HCT116 (cell line): ENCODE measurements around the gene HARS1. TPM values are rescaled to one million over a fixed set of nuclear protein-coding genes. Genes with fewer than 3 reads are reported as not detected.

ENCODE experiments used
- microRNA-seq: library from miRNA; unstranded; fragments of <30 nt; microRNA quantifications from one replicate; pipeline ENCODE4, GENCODE V29; 2016; ENCODE audit warnings: borderline number of aligned reads
- total RNA-seq: library from RNA; stranded (reverse); gene quantifications from one replicate; pipeline ENCODE4 v1.2.1, GENCODE V29; 2021; ENCODE audit not compliant: unreplicated experiment

HARS1 gene
- total RNA-seq, 1 experiment from 2014 or later = 91.1 TPM

Small RNAs within 50 kb of the gene (microRNA-seq; reads per million reads assigned to microRNA genes)
- gene MIR3655 = not detected

Other genes with a start within 250 kb of the HARS1 start
- gene EIF4EBP3, start 143.7 kb downstream of the HARS1 start, total RNA-seq = 6.0 TPM
- 41.7 TPM for gene SRA1, start 133.9 kb downstream of the HARS1 start, total RNA-seq
- 28.4 TPM for gene APBB3, start 126.8 kb downstream of the HARS1 start, total RNA-seq
- 37.5 TPM for gene SLC35A4, start 126.5 kb downstream of the HARS1 start, total RNA-seq
- gene CD14, start 58.2 kb downstream of the HARS1 start, total RNA-seq = 0.42 TPM
- 28.0 TPM for gene TMCO6, start 51.9 kb downstream of the HARS1 start, total RNA-seq
- 68.3 TPM for gene NDUFA2, start 43.7 kb downstream of the HARS1 start, total RNA-seq
- gene IK, start 43.5 kb downstream of the HARS1 start, total RNA-seq = 96.6 TPM
- gene WDR55, start 26.5 kb downstream of the HARS1 start, total RNA-seq = 37.2 TPM
- gene DND1, start 17.8 kb downstream of the HARS1 start, total RNA-seq = 2.3 TPM
- gene HARS2, start 85 bp upstream of the HARS1 start, total RNA-seq = 38.8 TPM
- gene ZMAT2, start 9.1 kb upstream of the HARS1 start, total RNA-seq = 55.3 TPM
- gene PCDHA1, start 94.8 kb upstream of the HARS1 start, total RNA-seq = not detected
- not detected for gene PCDHA2, start 103.5 kb upstream of the HARS1 start, total RNA-seq
- gene PCDHA3, start 109.7 kb upstream of the HARS1 start, total RNA-seq = not detected
- not detected for gene PCDHA4, start 115.7 kb upstream of the HARS1 start, total RNA-seq
- not detected for gene PCDHA5, start 130.2 kb upstream of the HARS1 start, total RNA-seq
- gene PCDHA6, start 136.6 kb upstream of the HARS1 start, total RNA-seq = not detected
- not detected for gene PCDHA7, start 142.9 kb upstream of the HARS1 start, total RNA-seq
- not detected for gene PCDHA8, start 149.8 kb upstream of the HARS1 start, total RNA-seq
- not detected for gene PCDHA9, start 157.0 kb upstream of the HARS1 start, total RNA-seq
- 0.05 TPM for gene PCDHA10, start 164.5 kb upstream of the HARS1 start, total RNA-seq
- gene PCDHA11, start 177.6 kb upstream of the HARS1 start, total RNA-seq = 0.27 TPM
- not detected for gene PCDHA12, start 183.9 kb upstream of the HARS1 start, total RNA-seq
- gene PCDHA13, start 190.8 kb upstream of the HARS1 start, total RNA-seq = not detected
- gene PCDHAC1, start 234.9 kb upstream of the HARS1 start, total RNA-seq = 1.0 TPM